Neural progenitor cell (in vitro differentiated cells): ENCODE data around the gene NSG2.
"Not testable (repeated sequence)": the region's sequence is repeated elsewhere in the genome, so short reads cannot be mapped to it uniquely, and the experiment has no call there.

Experiments
- CTCF ChIP-seq: fragments of 200-600 bp; sonication (generic); IDR thresholded peaks from 2 replicates; pipeline ENCODE4 v1.5.1; 2017; ENCODE audit warnings: antibody characterized with exemption, mild to moderate bottlenecking
- EZH2phosphoT487 ChIP-seq: fragments of 200-600 bp; sonication (generic); IDR thresholded peaks from 2 replicates; pipeline ENCODE4 v1.6.1; 2017; ENCODE audit warnings: antibody characterized with exemption

- not testable (repeated sequence) for TF ChIP-seq CTCF, EZH2phosphoT487
Measured at GRCh38 chr5:174147012-174147411, 101.5 kb downstream of the NSG2 start.
